HG03521 (cell line): ENCODE results near the gene SSC5D.
"Not testable (repeated sequence)": the region's sequence is repeated elsewhere in the genome, so short reads cannot be mapped to it uniquely, and the experiment has no call there.

Experiments used
- ATAC-seq: cut with Tn5 transposase; IDR thresholded peaks from one replicate; pipeline ENCODE4 v1.9.1; 2021; ENCODE audit warnings: mild to moderate bottlenecking, moderate library complexity; ENCODE audit not compliant: unreplicated experiment

SSC5D gene

GRCh38 chr19:55486043-55486970, 1.9 kb upstream of the SSC5D start:
- no peak for ATAC-seq

- ATAC-seq, result no peak
Measured at GRCh38 chr19:55486971-55487923, 989 bp upstream of the SSC5D start.

- ATAC-seq, result no peak
Measured at GRCh38 chr19:55488986-55489710, 912 bp downstream of the SSC5D start.

- ATAC-seq, result no peak
Measured at GRCh38 chr19:55489711-55490477, 1.7 kb downstream of the SSC5D start.

GRCh38 chr19:55490478-55491432, 2.5 kb downstream of the SSC5D start:
- no peak for ATAC-seq

GRCh38 chr19:55491546-55492360, 3.5 kb downstream of the SSC5D start:
- ATAC-seq, result no peak

- no peak for ATAC-seq
Measured at GRCh38 chr19:55492362-55492944, 4.2 kb downstream of the SSC5D start.

- ATAC-seq, result no peak
Measured at GRCh38 chr19:55493052-55493644, 4.9 kb downstream of the SSC5D start.

GRCh38 chr19:55493645-55494171, 5.5 kb downstream of the SSC5D start:
- ATAC-seq, result no peak

- no peak for ATAC-seq
Measured at GRCh38 chr19:55494172-55494761, 6.0 kb downstream of the SSC5D start.

- no peak for ATAC-seq
Measured at GRCh38 chr19:55495646-55496349, 7.6 kb downstream of the SSC5D start.

GRCh38 chr19:55496820-55497219, 8.6 kb downstream of the SSC5D start:
- not testable (repeated sequence) for ATAC-seq

GRCh38 chr19:55497763-55498162, 9.5 kb downstream of the SSC5D start:
- ATAC-seq, result no peak

- ATAC-seq, result no peak
Measured at GRCh38 chr19:55498246-55498840, 10.1 kb downstream of the SSC5D start.

GRCh38 chr19:55500368-55500952, 12.2 kb downstream of the SSC5D start:
- ATAC-seq, result no peak
